Activated T-cell treated with anti-CD3 and anti-CD28 coated beads, Interleukin-2, amount 50 U/mL, for 72 hours (primary cell): ENCODE data around the gene CWH43. TPM values are rescaled to one million over a fixed set of nuclear protein-coding genes. Genes with fewer than 3 reads are reported as not detected.
"Not testable (repeated sequence)": the region's sequence is repeated elsewhere in the genome, so short reads cannot be mapped to it uniquely, and the experiment has no call there.

Source experiments
- ATAC-seq, 2 donors: fragments of 150-1000 bp; cut with Tn5 transposase; replicated peaks in 1 of 2; 2 replicates each; pipeline ENCODE4 v1.10.0; 2021; ENCODE audit warnings: moderate library complexity in 2 of 2, mild to moderate bottlenecking in 1 of 2
- DNase-seq, 2 donors: peaks; one replicate each; pipeline ENCODE4 v3.0.0; 2021 to 2022; ENCODE audit warnings: mixed read lengths in 1 of 2
- H3K27ac Mint-ChIP-seq: one replicate; pipeline ENCODE4 v1.8.0; 2022; ENCODE audit warnings: mild to moderate bottlenecking, moderate library complexity, mixed read lengths
- H3K27me3 Mint-ChIP-seq: one replicate; pipeline ENCODE4 v1.8.0; 2022; ENCODE audit warnings: low read depth, mixed read lengths
- H3K36me3 Mint-ChIP-seq, 2 donors: one replicate each; pipeline ENCODE4 v1.8.0; 2022; ENCODE audit warnings: mixed read lengths in 2 of 2, mild to moderate bottlenecking in 1 of 2; ENCODE audit not compliant: insufficient read depth in 2 of 2
- H3K4me1 Mint-ChIP-seq: one replicate; pipeline ENCODE4 v1.8.0; 2022; ENCODE audit warnings: low read depth, mixed read lengths
- H3K4me3 Mint-ChIP-seq, 2 donors: one replicate each; pipeline ENCODE4 v1.8.0; 2022; ENCODE audit warnings: mild to moderate bottlenecking in 2 of 2, mixed read lengths in 2 of 2, moderate library complexity in 2 of 2
- H3K9me3 Mint-ChIP-seq, 2 donors: one replicate each; pipeline ENCODE4 v1.8.0; 2022; ENCODE audit warnings: mixed read lengths in 2 of 2
- total RNA-seq, 2 donors: library from RNA; stranded (reverse); gene quantifications; one replicate each; pipeline ENCODE4 v1.2.3, GENCODE V29; 2022

The CWH43 gene
- total RNA-seq, 2 donors from 2014 or later = not detected

- no peak overlapping the region for H3K4me3 Mint-ChIP-seq
- H3K36me3 Mint-ChIP-seq = no peaks in the 10 kb centered on the region
- no peaks in the 10 kb centered on the region for H3K9me3 Mint-ChIP-seq
- no peaks in the 10 kb centered on the region for H3K27me3 Mint-ChIP-seq
- H3K4me1 Mint-ChIP-seq = no peaks in the 10 kb centered on the region
- no peak for DNase-seq
- no peak for ATAC-seq
- no peak overlapping the region for H3K27ac Mint-ChIP-seq
Observed at GRCh38 chr4:48958582-48958981, 27.5 kb upstream of the CWH43 start.

GRCh38 chr4:48960988-48961635 lies 25.0 kb upstream of the CWH43 start:
- DNase-seq = no peak
- no peaks in the 10 kb centered on the region for H3K36me3 Mint-ChIP-seq
- no peak overlapping the region for H3K27ac Mint-ChIP-seq
- no peaks in the 10 kb centered on the region for H3K27me3 Mint-ChIP-seq
- no peaks in the 10 kb centered on the region for H3K4me1 Mint-ChIP-seq
- ATAC-seq = no peak
- no peak overlapping the region for H3K4me3 Mint-ChIP-seq
- H3K9me3 Mint-ChIP-seq = no peaks in the 10 kb centered on the region

- H3K4me3 Mint-ChIP-seq = no peak overlapping the region
- H3K9me3 Mint-ChIP-seq = no peaks in the 10 kb centered on the region
- H3K27me3 Mint-ChIP-seq = no peaks in the 10 kb centered on the region
- no peak overlapping the region for H3K27ac Mint-ChIP-seq
- DNase-seq = no peak
- H3K4me1 Mint-ChIP-seq = no peaks in the 10 kb centered on the region
- no peak for ATAC-seq
- H3K36me3 Mint-ChIP-seq = no peaks in the 10 kb centered on the region
Observed at GRCh38 chr4:48962636-48963035, 23.4 kb upstream of the CWH43 start.

- no peaks in the 10 kb centered on the region for H3K9me3 Mint-ChIP-seq
- no peak overlapping the region for H3K4me3 Mint-ChIP-seq
- DNase-seq = peak; percentile 74 to 79
- no peaks in the 10 kb centered on the region for H3K36me3 Mint-ChIP-seq
- no peaks in the 10 kb centered on the region for H3K4me1 Mint-ChIP-seq
- ATAC-seq = peak; percentile 77 to 80
- no peak overlapping the region for H3K27ac Mint-ChIP-seq
- H3K27me3 Mint-ChIP-seq = no peaks in the 10 kb centered on the region
Observed at GRCh38 chr4:48963042-48963679, 22.9 kb upstream of the CWH43 start.

- Mint-ChIP-seq H3K4me3 (no peak overlapping the region), H3K4me1 (peaks cover 6% of the 10 kb centered on the region), H3K27me3 (no peaks in the 10 kb centered on the region), H3K36me3 (no peaks in the 10 kb centered on the region), H3K27ac (no peak overlapping the region), H3K9me3 (no peaks in the 10 kb centered on the region)
- no peak for ATAC-seq
- DNase-seq = no peak
Observed at GRCh38 chr4:48967101-48967500, 19.0 kb upstream of the CWH43 start.

GRCh38 chr4:48967631-48968030 lies 18.4 kb upstream of the CWH43 start:
- Mint-ChIP-seq H3K27ac (no peak overlapping the region), H3K4me1 (peaks cover 6% of the 10 kb centered on the region), H3K36me3 (no peaks in the 10 kb centered on the region), H3K9me3 (no peaks in the 10 kb centered on the region), H3K27me3 (no peaks in the 10 kb centered on the region), H3K4me3 (no peak overlapping the region)
- DNase-seq (no peak), ATAC-seq (no peak)

- Mint-ChIP-seq H3K27ac (no peak overlapping the region), H3K4me1 (peaks cover 6% of the 10 kb centered on the region)
- no peak for ATAC-seq
Observed at GRCh38 chr4:48968814-48969213, 17.3 kb upstream of the CWH43 start.

GRCh38 chr4:48970471-48970921 lies 15.6 kb upstream of the CWH43 start:
- no peak for DNase-seq
- no peak overlapping the region for H3K27ac Mint-ChIP-seq
- ATAC-seq = no peak

More at GRCh38 chr4:48968814-48969213, 17.3 kb upstream of the CWH43 start:
- Mint-ChIP-seq H3K27me3 (peaks cover 8% of the 10 kb centered on the region), H3K9me3 (no peaks in the 10 kb centered on the region), H3K36me3 (no peaks in the 10 kb centered on the region), H3K4me3 (no peak overlapping the region)
- DNase-seq = no peak

GRCh38 chr4:48974979-48975640 lies 11.0 kb upstream of the CWH43 start:
- H3K27me3 Mint-ChIP-seq = peaks cover 19% of the 10 kb centered on the region
- H3K9me3 Mint-ChIP-seq = no peaks in the 10 kb centered on the region
- ATAC-seq (no peak), DNase-seq (no peak)
- H3K4me1 Mint-ChIP-seq = peaks cover 6% of the 10 kb centered on the region
- H3K4me3 Mint-ChIP-seq = no peak overlapping the region
- no peak overlapping the region for H3K27ac Mint-ChIP-seq
- no peaks in the 10 kb centered on the region for H3K36me3 Mint-ChIP-seq

More at GRCh38 chr4:48970471-48970921, 15.6 kb upstream of the CWH43 start:
- Mint-ChIP-seq H3K27me3 (peaks cover 16% of the 10 kb centered on the region), H3K9me3 (no peaks in the 10 kb centered on the region), H3K36me3 (no peaks in the 10 kb centered on the region), H3K4me3 (no peak overlapping the region), H3K4me1 (peaks cover 6% of the 10 kb centered on the region)

GRCh38 chr4:48976041-48976440 lies 10.0 kb upstream of the CWH43 start:
- Mint-ChIP-seq H3K4me1 (peaks cover under 1% of the 10 kb centered on the region), H3K36me3 (no peaks in the 10 kb centered on the region), H3K9me3 (no peaks in the 10 kb centered on the region), H3K27me3 (peaks cover 19% of the 10 kb centered on the region), H3K27ac (no peak overlapping the region), H3K4me3 (no peak overlapping the region)
- ATAC-seq (no peak), DNase-seq (no peak)

- peaks cover 0 to 2% of the 10 kb centered on the region in 2 donors for H3K9me3 Mint-ChIP-seq
- no peak overlapping the region for H3K4me3 Mint-ChIP-seq
- H3K4me1 Mint-ChIP-seq = no peaks in the 10 kb centered on the region
- no peak for DNase-seq
- no peak overlapping the region for H3K27ac Mint-ChIP-seq
- H3K27me3 Mint-ChIP-seq = peaks cover 31% of the 10 kb centered on the region
- peaks cover 0 to 2% of the 10 kb centered on the region in 2 donors for H3K36me3 Mint-ChIP-seq
- ATAC-seq = no peak
Observed at GRCh38 chr4:48979914-48980579, 6.0 kb upstream of the CWH43 start.

GRCh38 chr4:48984005-48984404 lies 2.1 kb upstream of the CWH43 start:
- H3K27ac Mint-ChIP-seq, H3K9me3 Mint-ChIP-seq, H3K4me1 Mint-ChIP-seq, DNase-seq, H3K4me3 Mint-ChIP-seq, ATAC-seq, H3K36me3 Mint-ChIP-seq: not testable (repeated sequence)
- peaks cover 54% of the 10 kb centered on the region for H3K27me3 Mint-ChIP-seq

- peak overlapping the region in 1 of 2 donors; percentile 15 for H3K4me3 Mint-ChIP-seq
- H3K27me3 Mint-ChIP-seq = peaks cover 69% of the 10 kb centered on the region
- DNase-seq = no peak
Observed at GRCh38 chr4:48985602-48985975, 486 bp upstream of the CWH43 start.

More at GRCh38 chr4:48985602-48985975, 486 bp upstream of the CWH43 start:
- Mint-ChIP-seq H3K27ac (no peak overlapping the region), H3K36me3 (peaks cover 0 to 2% of the 10 kb centered on the region in 2 donors), H3K4me1 (no peaks in the 10 kb centered on the region), H3K9me3 (peaks cover 0 to 2% of the 10 kb centered on the region in 2 donors)
- ATAC-seq = no peak
